Measurements from ENCODE around the gene RPP25.
"Not testable (repeated sequence)": the region's sequence is repeated elsewhere in the genome, so short reads cannot be mapped to it uniquely, and the experiment has no call there.

The RPP25 gene

GRCh38 chr15:74962219-74962618, 5.6 kb upstream of the RPP25 start:
- DNase-seq = no peak

DNA sequence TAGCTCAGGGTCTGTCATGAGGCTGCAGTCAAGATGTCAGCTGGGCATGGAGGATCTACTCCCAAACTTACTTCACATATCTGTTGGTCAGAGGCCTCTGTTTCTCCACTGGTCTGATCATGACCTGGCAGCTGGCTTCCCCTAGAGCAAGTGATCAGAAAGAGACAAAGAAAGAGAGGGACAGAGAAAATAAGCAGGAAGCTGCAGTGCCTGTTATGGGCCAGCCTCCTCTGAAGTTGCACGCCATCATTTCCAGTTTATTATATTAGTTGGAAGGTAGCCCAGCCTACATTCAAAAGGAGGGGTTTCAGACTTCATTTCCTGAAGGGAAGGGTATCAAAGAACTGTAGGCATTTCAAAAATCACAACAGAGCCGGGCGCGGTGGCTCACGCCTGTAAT, 5.0 kb upstream of the RPP25 start:
- DNase-seq = no peak

- no peak for DNase-seq
Observed at GRCh38 chr15:74960995-74961588, 4.5 kb upstream of the RPP25 start.

- no peak for DNase-seq
Observed at GRCh38 chr15:74960286-74960685, 3.7 kb upstream of the RPP25 start.

GRCh38 chr15:74959586-74959939, 3.0 kb upstream of the RPP25 start:
- no peak for DNase-seq

GRCh38 chr15:74958908-74959585, 2.5 kb upstream of the RPP25 start:
- no peak for DNase-seq

GRCh38 chr15:74958320-74958907, 1.8 kb upstream of the RPP25 start:
- DNase-seq = peak; percentile 50 to 56

DNA sequence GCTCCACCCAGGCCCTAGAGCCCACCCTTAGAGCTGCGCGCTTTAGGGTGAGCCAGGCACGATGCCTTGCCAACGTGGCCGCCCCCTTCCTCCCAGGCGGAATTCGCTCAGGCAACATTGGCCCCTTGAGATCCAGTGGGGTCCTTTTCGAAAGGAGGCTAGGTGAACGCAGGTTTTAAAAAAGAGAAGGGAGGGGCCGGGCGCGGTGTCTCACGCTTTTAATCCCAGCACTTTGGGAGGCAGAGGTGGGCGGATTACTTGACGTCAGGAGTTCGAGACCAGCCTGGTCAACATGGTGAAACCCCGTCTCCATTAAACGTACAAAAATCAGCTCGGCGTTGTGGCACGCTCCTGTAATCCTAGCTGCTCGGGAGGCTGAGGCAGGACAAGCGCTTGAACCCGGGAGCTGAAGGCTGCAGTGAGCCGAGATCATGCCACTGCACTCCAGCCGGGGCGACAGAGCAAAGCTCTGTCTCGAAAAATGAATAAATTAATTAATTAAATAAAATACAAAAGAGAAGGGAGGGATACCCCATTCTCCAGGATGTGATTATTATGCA, 984 bp upstream of the RPP25 start:
- no peak for DNase-seq

DNA sequence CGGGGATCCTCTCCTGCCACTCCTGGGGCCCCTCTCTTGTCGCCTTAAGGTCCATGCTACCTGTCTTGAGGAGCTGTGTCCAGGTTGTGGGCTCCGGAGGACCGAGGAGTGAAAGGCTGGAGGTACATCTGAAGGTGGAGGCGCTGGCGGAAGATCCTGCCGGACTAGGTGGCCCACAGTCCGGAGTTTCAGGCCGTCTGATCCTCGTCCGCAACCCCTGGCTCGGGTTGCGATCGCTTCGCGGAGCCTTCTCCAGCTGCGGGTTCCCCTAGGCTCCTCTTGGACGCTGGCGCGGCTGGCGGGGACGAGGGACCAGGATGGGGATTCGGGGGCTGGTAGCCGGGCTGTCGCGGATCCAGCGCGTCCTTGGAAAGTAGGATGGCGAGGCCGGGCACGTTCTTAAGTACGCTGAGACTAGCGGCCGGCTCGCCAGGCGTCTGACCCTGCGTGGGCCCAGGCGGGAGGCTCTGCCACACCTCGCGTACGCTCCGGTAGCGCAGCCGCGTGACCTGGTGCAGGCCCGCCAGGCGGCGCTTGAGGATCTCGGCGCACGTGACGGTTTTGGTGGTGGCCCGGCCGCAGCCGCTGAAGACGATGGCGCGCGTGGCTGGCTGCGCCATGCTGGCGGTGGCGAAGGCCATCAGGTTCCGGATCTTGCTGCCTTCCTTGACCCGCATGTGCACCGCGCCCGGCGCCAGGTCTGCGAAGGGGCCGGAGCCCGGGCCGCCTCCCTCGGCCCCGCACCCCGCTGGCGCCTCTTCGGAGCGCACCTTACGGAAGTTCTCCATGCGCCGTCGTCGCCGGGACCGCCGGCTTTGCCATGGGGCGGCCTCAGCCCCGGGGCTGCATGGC, 550 bp downstream of the RPP25 start:
- peak; percentile 65 to 72 for DNase-seq

DNA sequence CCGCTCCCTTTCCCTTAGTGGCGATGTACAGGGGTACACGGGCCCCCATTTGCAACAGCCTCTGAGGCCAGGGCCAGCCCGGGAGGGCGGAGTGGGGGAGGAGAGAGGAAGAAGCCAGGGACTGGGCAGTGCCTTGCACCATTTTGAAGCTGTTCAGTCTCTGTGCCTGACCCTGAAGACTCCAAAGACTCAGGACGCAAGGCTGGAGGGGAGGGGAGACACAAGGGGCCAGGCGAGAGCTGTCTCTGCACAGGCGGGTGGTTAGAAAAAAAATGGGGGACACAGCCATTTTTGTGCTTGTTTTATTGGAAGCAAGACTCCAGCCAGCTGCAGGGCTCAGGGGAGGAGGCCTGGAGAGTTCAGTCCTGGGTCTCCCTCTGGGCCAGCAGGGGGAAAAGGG, 1.6 kb downstream of the RPP25 start:
- no peak for DNase-seq

- no peak for DNase-seq
Observed at GRCh38 chr15:74954515-74954914, 2.1 kb downstream of the RPP25 start.

DNA sequence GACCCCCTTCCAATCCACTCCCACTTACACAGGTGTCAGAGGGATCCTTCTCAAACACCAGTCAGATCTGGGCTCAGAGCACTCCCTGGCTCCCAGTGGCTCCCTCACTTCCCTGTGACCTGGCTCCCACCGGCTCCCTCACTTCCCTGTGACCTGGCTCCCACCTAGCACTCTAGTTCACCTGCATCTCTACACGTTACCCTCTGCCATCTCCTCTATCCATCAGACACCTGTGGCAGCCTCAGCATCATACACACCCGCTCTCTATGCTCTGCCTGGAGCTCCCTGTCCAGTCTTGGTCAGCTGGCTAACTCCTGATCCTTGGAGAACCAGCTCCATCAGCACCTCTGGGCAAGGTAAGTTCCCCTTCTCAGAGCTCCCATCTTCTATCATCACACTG, 5.6 kb downstream of the RPP25 start:
- DNase-seq = no peak

DNA sequence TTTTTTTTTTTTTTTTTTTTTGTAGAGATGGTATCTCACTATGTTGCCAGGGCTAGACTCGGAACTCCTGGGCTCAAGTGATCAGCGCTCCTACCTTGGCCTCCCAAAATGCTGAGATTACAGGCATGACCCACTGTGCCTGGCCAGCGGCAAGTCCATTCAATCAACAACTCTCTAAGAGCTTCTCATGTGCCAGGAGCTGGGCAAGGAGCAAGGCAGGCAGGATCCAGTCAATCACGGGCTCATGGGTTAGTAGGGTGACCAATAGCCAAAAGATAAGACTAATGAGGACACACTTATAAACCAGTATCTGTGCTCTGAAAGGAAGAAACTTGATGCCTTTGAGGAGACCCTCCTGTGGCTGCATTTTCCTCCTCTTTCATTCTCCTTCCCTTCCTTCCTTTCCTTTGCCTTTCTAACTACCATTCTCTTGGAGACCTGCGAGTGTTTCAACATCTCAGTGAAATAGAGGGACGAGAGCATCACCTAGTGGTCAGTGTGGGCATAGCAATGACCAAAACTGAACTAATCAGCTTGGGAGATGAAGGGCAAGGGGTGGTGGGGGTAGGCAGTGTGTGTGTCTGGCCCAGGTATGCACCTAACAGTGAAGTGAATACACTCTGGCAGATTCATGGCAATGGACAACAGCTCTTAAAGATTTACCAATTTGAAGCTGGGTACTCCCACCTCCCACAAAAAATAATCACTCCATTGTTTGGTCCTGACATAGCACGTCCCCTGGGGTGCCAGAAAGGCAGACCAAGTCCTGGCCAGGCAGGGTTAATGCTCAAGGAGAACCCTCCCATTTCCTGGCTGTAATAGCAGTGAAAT, 6.3 kb downstream of the RPP25 start:
- DNase-seq = peak; percentile 77 to 86

- peak; percentile 97 to 99 for DNase-seq
Observed at GRCh38 chr15:74937590-74938371, 18.8 kb downstream of the RPP25 start, which contains the start of gene COX5A. Gene COX5A (minus strand): TSS chr15:74938073. CDS start chr15:74938014, 59 bp downstream.

DNA sequence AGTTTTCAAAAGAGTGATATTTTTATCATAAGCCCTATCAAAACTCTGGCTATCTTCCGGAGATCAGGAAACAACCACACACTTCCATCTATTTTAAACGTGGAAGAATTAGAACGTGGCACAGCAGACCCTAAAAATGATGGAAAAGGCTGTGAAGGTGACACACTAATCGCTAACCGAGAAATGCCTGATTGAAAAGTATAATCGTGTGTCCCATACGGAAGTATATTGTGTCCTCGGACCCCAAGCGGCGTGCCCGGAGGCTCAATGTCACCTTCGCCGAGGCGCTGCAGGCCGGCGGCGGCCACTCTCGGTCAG, 19.3 kb downstream of the RPP25 start:
- DNase-seq = peak in 1 of 2 donors; percentile 45

GRCh38 chr15:74935193-74935592, 21.4 kb downstream of the RPP25 start:
- not testable (repeated sequence) for DNase-seq

- no peak for DNase-seq
Observed at GRCh38 chr15:74933573-74933972, 23.0 kb downstream of the RPP25 start.

- no peak for DNase-seq
Observed at GRCh38 chr15:74928771-74929198, 27.8 kb downstream of the RPP25 start.

DNA sequence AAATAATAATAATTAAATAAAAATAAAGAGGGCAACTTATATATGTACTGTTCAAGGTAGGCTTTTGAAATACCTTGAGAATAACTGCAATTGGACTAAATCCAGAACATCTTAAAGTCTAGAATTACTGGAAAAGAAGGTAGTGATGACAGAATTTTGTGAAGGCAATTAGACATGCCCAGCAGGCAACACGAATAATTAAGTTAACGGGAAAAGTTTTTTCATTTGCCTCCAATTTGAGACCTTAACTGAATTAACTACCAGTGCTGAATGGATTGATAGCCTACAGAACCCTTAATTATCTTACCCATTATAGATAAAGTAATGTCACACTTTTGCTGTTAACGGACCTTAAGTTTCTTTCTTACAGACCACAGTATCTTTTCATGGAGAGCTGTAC, 32.0 kb downstream of the RPP25 start:
- DNase-seq = no peak

GRCh38 chr15:74920456-74920855, 36.1 kb downstream of the RPP25 start:
- peak; percentile 72 to 75 for DNase-seq

- no peak for DNase-seq
Observed at GRCh38 chr15:74917676-74918075, 38.9 kb downstream of the RPP25 start.
